ENCODE measurements around the gene ROBO1.

- TF ChIP-seq POLR2A (IDR thresholded peaks at IDR 0.05) (no peak), CTCF (IDR thresholded peaks at IDR 0.05) (no peak)
Observed at GRCh38 chr3:78799681-78800080, 968.1 kb downstream of the ROBO1 start.

All from thyroid gland (tissue), 4 donors.